H1 (cell line): ENCODE measurements around the gene RUNX1. TPM values are rescaled to one million over a fixed set of nuclear protein-coding genes. Genes with fewer than 3 reads are reported as not detected.

ENCODE experiments used
- CTCF ChIA-PET: fragments of 300-600 bp; sonication (Branson Sonifier 250); formaldehyde crosslinking; loops from one replicate; lab custom pipeline; 2021; ENCODE audit not compliant: partially characterized antibody; lab: Charles Lee
- POLR2A ChIA-PET: fragments of 300-600 bp; sonication (Branson Sonifier 250); formaldehyde crosslinking; loops from one replicate; lab custom pipeline; 2021; ENCODE audit warnings: inconsistent platforms; ENCODE audit not compliant: partially characterized antibody; lab: Charles Lee
- DNase-seq, 2 experiments: peaks; one replicate each; pipeline versions ENCODE4 v3.0.0 to v3.0.0-alpha.2; 2010 to 2022; ENCODE audit warnings: low spot score in 2 of 2, low read depth in 1 of 2, mixed read lengths in 1 of 2
- FAIRE-seq: peaks from 2 replicates; lab custom pipeline; 2011; peaks lifted over from hg19 to GRCh38; lab: Jason Lieb, UNC
- H2AFZ ChIP-seq: 2 replicates; pipeline ENCODE4 v1.8.1; 2012; ENCODE audit warnings: low read length, inconsistent platforms
- H2AK5ac ChIP-seq: 2 replicates; pipeline ENCODE4 v1.6.1; 2013; ENCODE audit warnings: low read depth, low read length
- H2BK120ac ChIP-seq: replicated peaks from 2 replicates; pipeline ENCODE3; 2013; ENCODE audit warnings: low read depth, low read length, inconsistent platforms
- H2BK12ac ChIP-seq: 2 replicates; pipeline ENCODE4 v1.6.1; 2013; ENCODE audit warnings: low read depth, low read length
- H2BK15ac ChIP-seq: 2 replicates; pipeline ENCODE4 v1.6.1; 2013; ENCODE audit warnings: low read length
- H2BK20ac ChIP-seq: 2 replicates; pipeline ENCODE4 v1.6.1; 2013; ENCODE audit warnings: low read length
- H2BK5ac ChIP-seq: 2 replicates; pipeline ENCODE4 v1.6.1; 2013; ENCODE audit warnings: low read depth, low read length
- H3K14ac ChIP-seq: 2 replicates; pipeline ENCODE4 v1.6.1; 2013; ENCODE audit warnings: inconsistent platforms; ENCODE audit not compliant: insufficient read length
- H3K18ac ChIP-seq: 2 replicates; pipeline ENCODE4 v1.6.1; 2013; ENCODE audit warnings: low read length; ENCODE audit errors: extremely low read depth
- H3K23ac ChIP-seq: 2 replicates; pipeline ENCODE4 v1.6.1; 2013; ENCODE audit warnings: inconsistent platforms; ENCODE audit not compliant: insufficient read length
- H3K23me2 ChIP-seq: 2 replicates; pipeline ENCODE4 v1.6.1; 2013; ENCODE audit warnings: low read depth, low read length
- H3K27ac ChIP-seq: 2 replicates; pipeline ENCODE4 v1.6.1; 2011; ENCODE audit warnings: low read depth, low read length, inconsistent platforms
- H3K27me3 ChIP-seq, 4 experiments: replicated peaks in 1 of 4; 1 replicate in 1 of 4; 2 replicates in 3 of 4; pipeline versions ENCODE4 v1.6.1 to v1.8.1; 2011 to 2013; ENCODE audit warnings: low read length in 3 of 4, mild to moderate bottlenecking in 3 of 4, inconsistent platforms in 2 of 4, mixed read lengths in 2 of 4, moderate library complexity in 1 of 4; ENCODE audit not compliant: control insufficient read depth in 3 of 4, insufficient read depth in 3 of 4; ENCODE audit errors: extremely low read depth in 1 of 4
- H3K36me3 ChIP-seq, 4 experiments: 2 replicates each; pipeline versions ENCODE4 v1.6.1 to v1.8.1; 2011 to 2013; ENCODE audit warnings: mild to moderate bottlenecking in 4 of 4, low read length in 3 of 4, moderate library complexity in 2 of 4, control low read depth in 1 of 4, inconsistent platforms in 1 of 4; ENCODE audit not compliant: insufficient read depth in 4 of 4, control insufficient read depth in 2 of 4
- H3K4ac ChIP-seq: replicated peaks from 2 replicates; pipeline ENCODE3; 2013; ENCODE audit warnings: low read length, low read depth, mixed read lengths, inconsistent platforms; ENCODE audit not compliant: insufficient read length
- H3K4me1 ChIP-seq, 4 experiments: replicated peaks in 1 of 4; 1 replicate in 1 of 4; 2 replicates in 3 of 4; pipeline versions ENCODE4 v1.6.1 to v1.8.1; 2011 to 2013; ENCODE audit warnings: low read length in 3 of 4, inconsistent platforms in 2 of 4, mixed read lengths in 1 of 4; ENCODE audit not compliant: insufficient read depth in 4 of 4, control insufficient read depth in 3 of 4
- H3K4me2 ChIP-seq, 2 experiments: 2 replicates each; pipeline versions ENCODE4 v1.6.1 to v1.8.1; 2011 to 2013; ENCODE audit warnings: low read depth in 2 of 2, low read length in 2 of 2, control low read depth in 1 of 2, inconsistent platforms in 1 of 2, mild to moderate bottlenecking in 1 of 2; ENCODE audit not compliant: insufficient read depth in 1 of 2
- H3K4me3 ChIP-seq, 4 experiments: fragments of 200-600, 300-600 bp in 1 of 4; sonication (generic), shearing (Covaris generic), sonication (Bioruptor Twin) in 1 of 4; 2 replicates each; pipeline versions ENCODE4 v1.5.1 to v1.8.1; 2011 to 2016; ENCODE audit warnings: low read length in 4 of 4, low read depth in 3 of 4, control low read depth in 2 of 4, inconsistent platforms in 2 of 4, mild to moderate bottlenecking in 2 of 4, mixed read lengths in 1 of 4, moderate library complexity in 1 of 4; ENCODE audit not compliant: insufficient read depth in 2 of 4; ENCODE audit errors: extremely low read depth in 1 of 4
- H3K56ac ChIP-seq: replicated peaks from 2 replicates; pipeline ENCODE3; 2013; ENCODE audit warnings: low read depth, mild to moderate bottlenecking, mixed read lengths, low read length, inconsistent platforms; ENCODE audit not compliant: insufficient read length
- H3K79me1 ChIP-seq: 2 replicates; pipeline ENCODE4 v1.6.1; 2013; ENCODE audit warnings: low read depth, low read length, control low read depth
- H3K79me2 ChIP-seq, 2 experiments: 2 replicates each; pipeline versions ENCODE4 v1.6.1 to v1.8.1; 2012 to 2013; ENCODE audit warnings: low read length in 2 of 2, mild to moderate bottlenecking in 2 of 2, inconsistent platforms in 1 of 2; ENCODE audit not compliant: insufficient read depth in 2 of 2, control insufficient read depth in 1 of 2
- H3K9ac ChIP-seq, 4 experiments: replicated peaks in 1 of 4; 1 replicate in 1 of 4; 2 replicates in 3 of 4; pipeline versions ENCODE4 v1.6.1 to v1.8.1; 2011 to 2013; ENCODE audit warnings: low read depth in 3 of 4, low read length in 3 of 4, control low read depth in 2 of 4, mild to moderate bottlenecking in 2 of 4, moderate library complexity in 2 of 4, inconsistent platforms in 1 of 4; ENCODE audit errors: extremely low read depth in 1 of 4
- H3K9me3 ChIP-seq, 2 experiments: 2 replicates each; pipeline versions ENCODE4 v1.6.1 to v1.8.1; 2012 to 2013; ENCODE audit warnings: mild to moderate bottlenecking in 2 of 2, moderate library complexity in 2 of 2, control low read depth in 1 of 2, inconsistent platforms in 1 of 2, low read depth in 1 of 2, low read length in 1 of 2, mixed read lengths in 1 of 2; ENCODE audit not compliant: insufficient read depth in 2 of 2
- H4K20me1 ChIP-seq, 2 experiments: replicated peaks in 1 of 2; 2 replicates each; pipeline versions ENCODE3 to v1.8.1; 2011 to 2013; ENCODE audit warnings: inconsistent platforms in 2 of 2, low read length in 2 of 2, mild to moderate bottlenecking in 1 of 2; ENCODE audit not compliant: insufficient read depth in 2 of 2, control insufficient read depth in 1 of 2
- H4K5ac ChIP-seq: 2 replicates; pipeline ENCODE4 v1.6.1; 2013; ENCODE audit warnings: low read length, low read depth, mixed read lengths, inconsistent platforms; ENCODE audit not compliant: insufficient read length
- H4K8ac ChIP-seq: 2 replicates; pipeline ENCODE4 v1.8.0; 2013; ENCODE audit warnings: mild to moderate bottlenecking, moderate library complexity, low read length, inconsistent platforms; ENCODE audit not compliant: insufficient read depth; ENCODE audit errors: extremely low read depth
- H4K91ac ChIP-seq: replicated peaks from 2 replicates; pipeline ENCODE3; 2013; ENCODE audit warnings: low read length, mixed read lengths, inconsistent platforms; ENCODE audit not compliant: insufficient read length
- BCL11A ChIP-seq, 2 experiments: IDR thresholded peaks; one replicate each; pipeline ENCODE4 v1.6.1; 2011; ENCODE audit warnings: low read depth in 2 of 2, low read length in 2 of 2, mild to moderate bottlenecking in 2 of 2
- MAFK ChIP-seq: IDR thresholded peaks from 2 replicates; pipeline ENCODE4 v1.6.1; 2012; ENCODE audit warnings: low read depth, mild to moderate bottlenecking, improper control_type of control experiment, low read length
- NANOG ChIP-seq: IDR thresholded peaks from 2 replicates; pipeline ENCODE4 v1.6.1; 2011; ENCODE audit warnings: low read length, low read depth, mild to moderate bottlenecking, inconsistent platforms; ENCODE audit not compliant: insufficient read depth, poor library complexity, severe bottlenecking
- POLR2A ChIP-seq, 2 experiments: IDR thresholded peaks; 1 replicate in 1 of 2; 2 replicates in 1 of 2; pipeline ENCODE4 v1.6.1; 2011; ENCODE audit warnings: low read depth in 2 of 2, low read length in 2 of 2, mild to moderate bottlenecking in 2 of 2; ENCODE audit errors: control extremely low read depth in 1 of 2
- RAD21 ChIP-seq, 2 experiments: IDR thresholded peaks in 1 of 2; conservative IDR thresholded peaks in 1 of 2; 2 replicates each; pipeline ENCODE4 v1.6.1; 2011; ENCODE audit warnings: low read depth in 2 of 2, low read length in 2 of 2, improper control_type of control experiment in 1 of 2, inconsistent platforms in 1 of 2, mild to moderate bottlenecking in 1 of 2, moderate library complexity in 1 of 2
- RFX5 ChIP-seq: IDR thresholded peaks from 2 replicates; pipeline ENCODE4 v1.6.1; 2011; ENCODE audit warnings: low read depth, low read length, improper control_type of control experiment, borderline replicate concordance
- WGBS, 2 experiments: shearing (Covaris generic) in 1 of 2; methylation state at CpG; one replicate each; pipeline versions ENCODE4 v1.1.6 to v1.1.7; 2013 to 2015; ENCODE audit warnings: low lambda C conversion rate in 2 of 2, mixed read lengths in 2 of 2, inconsistent platforms in 1 of 2, low coverage in 1 of 2, missing lambda C conversion rate in 1 of 2; ENCODE audit not compliant: insufficient replicate concordance in 2 of 2, insufficient coverage in 1 of 2, insufficient read length in 1 of 2; ENCODE audit errors: extremely low coverage in 1 of 2, missing lambda C conversion rate in 1 of 2; 5-methylcytosine and 5-hydroxymethylcytosine counted together
- polyA plus RNA-seq, 7 experiments: library from polyadenylated mRNA; depleted of rRNA in 3 of 7; stranded (reverse) in 5 of 7; unstranded in 2 of 7; fragments of >200 nt in 5 of 7; fragments of 200-250 nt in 2 of 7; gene quantifications; 1 replicate in 5 of 7; 2 replicates in 1 of 7; 4 replicates in 1 of 7; pipeline versions ENCODE4 v1.2.1 to v1.2.3, GENCODE V29; 2011 to 2013; ENCODE audit warnings: missing spikeins in 2 of 7, mixed read lengths in 2 of 7
- total RNA-seq: library from RNA; stranded (reverse); fragmentation: NEBNext Ultra II Directional; extraction: Animal tissue kit (Norgen Biotek cat#: 25700); gene quantifications from 2 replicates; pipeline ENCODE4 v1.2.1, GENCODE V29; 2021

RUNX1 gene
- total and polyA plus RNA-seq, 2 of the 8 experiments (the other 6 are each of a cell fraction or from before 2014, with no cell fraction given) = 0.20 to 0.60 TPM

DNA sequence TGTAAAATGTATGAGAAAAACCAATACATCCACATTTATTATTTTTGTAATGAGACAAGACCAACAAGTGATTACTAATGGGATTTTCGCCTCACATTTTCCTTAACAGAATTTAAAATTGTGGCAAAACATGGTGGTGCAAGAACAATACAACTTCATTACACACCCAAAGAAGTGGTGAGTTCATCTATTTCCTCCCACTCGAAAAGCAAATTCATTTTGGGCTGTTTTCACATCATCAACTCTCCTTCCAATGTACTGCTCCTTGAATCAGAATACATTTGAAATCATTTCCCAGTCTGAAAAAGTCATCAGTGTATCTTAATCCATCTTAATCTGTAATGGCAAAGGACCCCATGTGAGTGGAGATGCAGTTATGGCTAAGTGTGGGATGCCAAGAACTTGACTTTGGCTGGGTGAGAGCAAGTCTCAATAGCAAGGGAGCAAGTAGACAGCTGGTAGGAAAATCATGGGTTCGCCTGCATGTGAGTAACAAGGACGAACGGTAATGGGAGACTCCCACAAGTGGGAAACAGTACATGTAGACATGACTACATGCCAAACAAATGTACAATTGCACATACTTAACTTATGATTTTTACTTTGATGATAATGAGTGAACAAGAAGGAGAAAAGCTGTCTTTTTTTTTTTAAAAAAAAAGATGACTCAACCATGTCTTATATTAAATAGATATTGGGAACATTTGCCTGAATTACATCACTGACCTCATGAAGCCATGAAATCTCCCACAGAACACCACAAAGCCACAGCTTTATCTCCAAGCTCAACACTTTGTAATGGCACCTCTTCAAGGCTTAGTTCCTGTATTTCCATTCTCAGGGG lies 46.0 kb downstream of the RUNX1 start:
- no peak overlapping the region for H4K91ac ChIP-seq
- no peak overlapping the region for H2BK20ac ChIP-seq
- POLR2A ChIA-PET = no interaction called here
- no peak overlapping the region for H3K4me3 ChIP-seq
- no peak overlapping the region for H3K14ac ChIP-seq
- no peaks in the 10 kb centered on the region for H3K79me1 ChIP-seq
- H4K20me1 ChIP-seq = no peaks in the 10 kb centered on the region
- no peak overlapping the region for H2AFZ ChIP-seq
- no peak overlapping the region for H3K4ac ChIP-seq
- no peak overlapping the region for H3K56ac ChIP-seq
- H3K4me1 ChIP-seq = no peaks in the 10 kb centered on the region
- CTCF ChIA-PET = interaction anchor here (0.7 to 1.9 kb wide), 5 partner anchors 16 to 113 kb away, joined by 3 to 5 read pairs (median 3); no protein-coding TSS in a partner anchor
- no peak overlapping the region for H4K8ac ChIP-seq
- DNase-seq (no peak), FAIRE-seq (no peak)
- no peak overlapping the region for H3K18ac ChIP-seq
- H2BK12ac ChIP-seq = no peak overlapping the region
- no peak overlapping the region for H3K9ac ChIP-seq
- TF ChIP-seq BCL11A (IDR thresholded peaks at IDR 0.05; ENCODE audit: low read depth in 2 of 2, low read length in 2 of 2) (no peak), MAFK (no peak), RAD21 (IDR thresholded peaks at IDR 0.05 in 1 of 2, conservative IDR thresholded peaks at IDR 0.05 in 1 of 2; ENCODE audit: low read depth in 2 of 2, low read length in 2 of 2) (no peak), RFX5 (no peak), POLR2A (IDR thresholded peaks at IDR 0.05; ENCODE audit: control extremely low read depth in 1 of 2, low read depth in 2 of 2, low read length in 2 of 2) (no peak), NANOG (no peak)
- no peaks in the 10 kb centered on the region for H3K23me2 ChIP-seq
- no peaks in the 10 kb centered on the region for H3K27me3 ChIP-seq
- no peak overlapping the region for H3K4me2 ChIP-seq
- no peak overlapping the region for H2AK5ac ChIP-seq
- H3K23ac ChIP-seq = no peak overlapping the region
- no peaks in the 10 kb centered on the region for H3K79me2 ChIP-seq
- H3K36me3 ChIP-seq = no peaks in the 10 kb centered on the region
- H3K9me3 ChIP-seq = no peaks in the 10 kb centered on the region
- no peak overlapping the region for H2BK120ac ChIP-seq
- H2BK15ac ChIP-seq = no peak overlapping the region
- no peak overlapping the region for H3K27ac ChIP-seq
- no peak overlapping the region for H2BK5ac ChIP-seq
- H4K5ac ChIP-seq = no peak overlapping the region
- 92% methylated on average over 5 of the region's 5 CpGs; no CpG with 5 or more reads in 1 of the 2 experiments for WGBS, 2 experiments
